CD4-positive, alpha-beta T cell treated with Interleukin-15 for 1 hour (primary cell): ENCODE data around the gene BEND6.

Experiments used
- DNase-seq: peaks from one replicate; pipeline ENCODE4 v3.0.0-alpha.2; 2020

BEND6 gene

GRCh38 chr6:56944661-56945060 lies 10.2 kb upstream of the BEND6 start:
- no peak for DNase-seq

GRCh38 chr6:56946368-56946767 lies 8.5 kb upstream of the BEND6 start:
- no peak for DNase-seq

GRCh38 chr6:56947924-56948323 lies 7.0 kb upstream of the BEND6 start:
- no peak for DNase-seq

GRCh38 chr6:56949265-56949664 lies 5.6 kb upstream of the BEND6 start:
- DNase-seq: no peak

- DNase-seq: no peak
Observed at GRCh38 chr6:56949925-56950495, 4.9 kb upstream of the BEND6 start.

- DNase-seq: no peak
Observed at GRCh38 chr6:56951049-56951831, 3.7 kb upstream of the BEND6 start.

GRCh38 chr6:56953597-56954402 lies 1.1 kb upstream of the BEND6 start:
- no peak for DNase-seq

- DNase-seq: peak; percentile 55
Observed at GRCh38 chr6:56955171-56956155, 556 bp downstream of the BEND6 start.

- DNase-seq: no peak
Observed at GRCh38 chr6:56956491-56956890, 1.6 kb downstream of the BEND6 start.

GRCh38 chr6:56957856-56958255 lies 2.9 kb downstream of the BEND6 start:
- DNase-seq: no peak

- no peak for DNase-seq
Observed at GRCh38 chr6:56958481-56958880, 3.6 kb downstream of the BEND6 start.

GRCh38 chr6:56959094-56959493 lies 4.2 kb downstream of the BEND6 start:
- no peak for DNase-seq

GRCh38 chr6:56959938-56960337 lies 5.0 kb downstream of the BEND6 start:
- no peak for DNase-seq

- DNase-seq: no peak
Observed at GRCh38 chr6:56961151-56961550, 6.2 kb downstream of the BEND6 start.

- no peak for DNase-seq
Observed at GRCh38 chr6:56962441-56962840, 7.5 kb downstream of the BEND6 start.

GRCh38 chr6:56963043-56963442 lies 8.1 kb downstream of the BEND6 start:
- DNase-seq: no peak

GRCh38 chr6:56963793-56964192 lies 8.9 kb downstream of the BEND6 start:
- DNase-seq: no peak

GRCh38 chr6:56965126-56965525 lies 10.2 kb downstream of the BEND6 start:
- no peak for DNase-seq

GRCh38 chr6:56970849-56971248 lies 15.9 kb downstream of the BEND6 start:
- no peak for DNase-seq

- DNase-seq: no peak
Observed at GRCh38 chr6:56977192-56977591, 22.3 kb downstream of the BEND6 start.

GRCh38 chr6:56978530-56978929 lies 23.6 kb downstream of the BEND6 start:
- no peak for DNase-seq

- no peak for DNase-seq
Observed at GRCh38 chr6:56984361-56984760, 29.5 kb downstream of the BEND6 start.

- no peak for DNase-seq
Observed at GRCh38 chr6:56984884-56985283, 30.0 kb downstream of the BEND6 start.
